ENCODE measurements around the gene HMGB1.

Gene HMGB1

GRCh38 chr13:30429721-30430694, 35.7 kb downstream of the HMGB1 start:
- no peak for DNase-seq (ENCODE audit: low read depth)

GRCh38 chr13:30429235-30429634, 36.5 kb downstream of the HMGB1 start:
- no peak for DNase-seq (ENCODE audit: low read depth)

DNA sequence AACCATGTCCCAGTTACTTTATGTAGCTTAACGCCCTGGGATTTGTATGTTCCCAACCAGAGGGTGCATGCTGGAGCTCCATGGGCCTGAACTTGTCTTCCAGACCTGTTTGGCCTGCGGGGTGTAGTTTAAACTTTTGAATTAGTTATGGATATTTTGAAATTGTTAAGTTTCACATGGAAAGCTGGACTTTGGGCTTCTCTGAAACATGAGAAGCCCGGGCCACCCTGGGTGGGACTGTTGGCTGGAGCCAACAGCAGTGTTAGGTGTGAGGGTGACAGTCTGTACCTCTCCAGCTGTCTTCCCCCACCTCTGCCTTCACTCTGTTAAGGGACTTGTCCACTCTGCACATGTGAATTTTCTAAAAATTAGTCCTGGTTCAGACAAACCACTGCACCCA, 41.8 kb downstream of the HMGB1 start:
- DNase-seq (ENCODE audit: low read depth): no peak

GRCh38 chr13:30422054-30422839, 43.5 kb downstream of the HMGB1 start, which contains the start of gene UBE2L5:
TSS of gene UBE2L5 (plus strand) at chr13:30422493. CDS start at chr13:30427991, 5,498 bp downstream.
- no peak for DNase-seq (ENCODE audit: low read depth)

DNA sequence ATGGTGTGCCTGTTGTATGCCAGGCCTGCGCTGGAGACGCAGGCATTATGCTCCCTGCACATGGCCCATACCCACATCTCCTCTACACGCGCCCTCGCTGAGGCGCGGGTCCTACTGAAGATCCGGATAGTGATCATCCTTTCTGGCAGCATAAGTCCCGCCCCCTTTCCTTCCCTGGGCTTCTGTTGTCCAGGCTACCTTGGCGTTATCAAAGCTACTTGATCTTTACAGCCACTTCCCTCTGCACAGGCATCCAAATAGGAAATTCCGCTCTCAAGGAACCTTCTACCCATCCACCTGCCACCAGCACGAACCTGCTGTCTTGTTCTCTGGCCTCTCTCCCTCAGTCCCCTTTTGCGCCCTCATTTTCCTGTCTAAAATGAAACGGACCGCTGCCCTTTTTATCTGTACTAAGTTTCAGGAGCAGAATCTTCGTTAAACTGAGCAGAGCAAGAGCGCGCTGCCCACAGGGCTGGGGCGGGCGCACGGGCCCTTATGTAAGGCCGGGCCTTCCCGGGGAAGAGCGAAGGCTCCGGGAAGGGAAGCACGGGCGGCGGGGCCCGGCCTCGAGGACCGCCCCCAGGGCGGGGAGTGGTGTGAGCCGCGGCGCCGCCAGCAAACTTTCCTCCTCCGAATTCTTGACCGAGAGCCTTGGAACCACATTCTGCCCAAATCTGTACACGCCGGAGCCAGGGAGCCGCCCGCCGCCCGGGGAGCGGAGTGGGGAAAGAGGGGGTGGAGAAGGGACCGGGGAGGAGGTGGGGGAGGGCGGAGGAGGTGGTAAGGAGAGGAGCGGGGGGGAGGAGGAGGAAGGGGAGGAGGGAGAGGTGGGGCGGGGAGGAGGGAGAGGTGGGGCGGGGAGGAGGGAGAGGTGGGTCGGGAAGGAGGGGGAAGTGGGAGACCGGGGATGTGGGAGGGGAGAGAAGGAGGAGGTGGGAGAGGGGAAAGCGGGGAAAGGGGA, 44.4 kb downstream of the HMGB1 start:
- DNase-seq (ENCODE audit: low read depth): no peak

GRCh38 chr13:30418717-30419459, 46.8 kb downstream of the HMGB1 start:
- DNase-seq (ENCODE audit: low read depth): no peak

DNA sequence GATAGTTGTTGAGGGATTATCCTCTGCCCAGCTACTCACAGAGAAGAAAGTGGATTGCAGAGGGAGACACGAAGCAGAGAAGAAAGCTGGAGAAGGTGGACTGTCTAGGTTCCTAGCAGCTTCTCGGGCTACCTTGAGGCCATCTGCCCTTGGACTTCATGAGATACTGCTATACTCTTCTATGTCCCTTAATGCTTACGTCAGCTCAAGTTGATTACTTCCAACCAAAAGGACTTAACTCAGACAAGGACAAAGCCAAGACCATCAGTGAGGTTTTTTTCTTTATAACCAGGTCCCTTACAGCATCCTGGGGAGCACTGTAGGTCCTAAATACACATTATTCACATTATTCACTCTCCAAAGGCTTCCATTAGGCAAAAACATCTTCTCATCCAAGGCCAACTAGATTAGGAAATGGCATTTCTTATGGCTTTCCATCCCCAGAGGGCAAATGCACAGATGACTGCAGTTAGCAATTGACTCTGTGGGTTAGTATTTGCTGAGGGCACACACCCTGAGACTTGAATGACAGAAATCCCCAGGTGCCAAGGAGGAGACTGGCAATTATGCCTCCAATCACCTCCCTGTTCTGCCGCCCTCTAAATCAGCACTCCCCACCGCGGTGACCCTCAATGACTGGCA, 47.5 kb downstream of the HMGB1 start:
- no peak for DNase-seq (ENCODE audit: low read depth)

- no peak for DNase-seq (ENCODE audit: low read depth)
Observed at GRCh38 chr13:30416471-30416870, 49.3 kb downstream of the HMGB1 start.

DNA sequence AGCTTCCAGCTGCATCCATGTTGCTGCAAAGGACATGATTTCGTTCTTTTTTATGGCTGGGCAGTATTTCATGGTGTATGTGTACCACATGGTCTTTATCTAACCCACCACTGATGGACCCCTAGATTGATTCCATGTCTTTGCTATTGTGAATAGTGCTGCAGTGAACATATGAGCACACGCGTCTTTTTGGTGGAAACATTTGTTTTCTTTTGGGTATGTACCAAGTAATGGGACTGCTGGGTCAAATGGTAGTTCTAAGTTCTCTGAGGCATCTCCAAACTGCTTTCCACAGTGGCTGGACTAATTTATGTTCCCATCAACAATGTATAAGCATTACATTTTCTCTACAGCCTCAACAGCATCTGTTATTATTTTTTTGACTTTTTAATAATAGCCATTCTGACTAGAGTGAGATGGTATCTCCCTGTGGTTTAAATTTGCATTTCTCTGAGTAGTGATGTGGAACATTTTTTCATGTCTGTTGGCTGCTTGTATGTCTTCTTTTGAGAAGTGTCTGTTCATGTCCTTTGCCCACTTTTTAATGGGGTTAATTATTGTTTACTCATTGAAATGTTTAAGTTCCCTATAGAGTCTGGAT, 50.2 kb downstream of the HMGB1 start:
- DNase-seq (ENCODE audit: low read depth): no peak

- no peak for DNase-seq (ENCODE audit: low read depth)
Observed at GRCh38 chr13:30413842-30414241, 51.9 kb downstream of the HMGB1 start.

DNA sequence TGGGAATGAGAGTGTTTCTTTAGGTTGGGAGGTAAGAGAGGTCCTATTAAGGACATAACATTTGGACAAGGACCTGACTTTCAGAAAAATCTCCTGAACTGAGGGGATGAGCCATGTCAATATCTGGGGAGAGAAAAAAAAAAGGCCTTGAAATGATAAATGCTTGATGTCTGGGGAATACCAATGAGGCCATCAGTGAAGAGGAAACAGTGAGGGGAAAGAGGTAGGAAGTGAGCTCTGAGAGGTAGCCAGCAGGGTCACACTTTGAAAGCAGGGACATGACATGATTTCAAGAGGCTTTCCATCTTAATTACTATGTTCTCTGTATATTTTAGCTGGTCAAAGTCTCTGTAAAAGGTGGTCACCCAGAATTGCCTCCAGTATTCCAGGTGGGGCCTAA, 53.4 kb downstream of the HMGB1 start:
- no peak for DNase-seq (ENCODE audit: low read depth)

DNA sequence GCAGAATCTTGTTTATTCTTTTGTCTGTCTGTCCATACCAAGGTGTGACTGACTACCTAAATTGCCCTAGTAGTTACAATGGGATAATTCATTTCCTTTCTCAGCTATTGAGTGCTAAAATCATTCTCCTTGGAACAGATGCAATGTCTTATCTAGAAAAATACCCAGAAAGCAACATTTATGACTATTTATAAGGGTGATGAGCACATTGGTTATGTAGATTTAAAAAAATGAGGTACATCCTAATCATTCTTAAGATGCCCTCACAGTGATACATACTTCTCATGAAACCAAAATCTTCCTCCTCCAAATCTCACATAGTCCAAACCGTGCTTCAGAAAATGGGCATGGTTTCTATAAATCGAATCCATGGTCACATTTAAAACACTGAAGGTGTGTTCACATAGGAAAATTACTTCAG, 55.0 kb downstream of the HMGB1 start:
- DNase-seq (ENCODE audit: low read depth): no peak

- DNase-seq (ENCODE audit: low read depth): no peak
Observed at GRCh38 chr13:30409886-30410704, 55.6 kb downstream of the HMGB1 start.

DNA sequence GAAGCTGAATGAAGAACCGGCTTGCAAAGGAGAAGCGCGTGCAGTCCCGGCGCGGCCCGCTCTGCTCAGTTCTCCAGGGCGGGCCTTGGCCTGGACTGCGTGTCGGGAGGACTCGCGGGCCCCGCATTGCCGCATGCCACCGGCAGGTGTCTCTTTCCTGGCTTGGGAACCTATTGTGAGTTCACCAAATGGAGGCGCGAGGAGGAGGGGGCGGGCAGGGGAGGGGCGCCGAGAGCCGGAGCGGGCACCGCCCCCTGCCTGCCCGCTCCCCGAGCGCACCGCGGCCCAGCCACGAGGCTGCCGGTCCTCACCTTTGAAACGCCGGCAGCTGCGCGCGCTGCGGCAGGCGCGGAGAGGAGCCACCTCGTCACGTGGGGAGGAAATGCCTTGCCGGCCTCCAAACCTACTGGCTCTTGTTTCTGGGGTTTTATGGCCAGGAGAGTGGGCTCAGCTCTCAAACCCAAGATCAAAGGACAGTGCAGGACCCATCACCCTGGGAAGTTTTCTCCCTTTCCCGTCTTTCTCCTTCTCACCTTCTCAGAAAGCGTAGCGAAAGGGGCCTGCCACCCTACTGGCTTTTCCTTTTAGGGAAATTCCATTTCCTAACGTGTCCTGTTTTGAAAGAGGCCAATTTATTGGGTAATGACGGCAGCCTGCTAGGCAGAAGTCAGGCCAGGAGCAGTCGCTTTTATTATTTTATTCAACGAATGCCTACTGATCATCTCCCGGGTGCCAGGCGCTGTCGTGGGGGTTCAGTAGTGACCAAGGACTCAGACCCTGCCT, 57.2 kb downstream of the HMGB1 start:
- DNase-seq (ENCODE audit: low read depth): no peak

DNA sequence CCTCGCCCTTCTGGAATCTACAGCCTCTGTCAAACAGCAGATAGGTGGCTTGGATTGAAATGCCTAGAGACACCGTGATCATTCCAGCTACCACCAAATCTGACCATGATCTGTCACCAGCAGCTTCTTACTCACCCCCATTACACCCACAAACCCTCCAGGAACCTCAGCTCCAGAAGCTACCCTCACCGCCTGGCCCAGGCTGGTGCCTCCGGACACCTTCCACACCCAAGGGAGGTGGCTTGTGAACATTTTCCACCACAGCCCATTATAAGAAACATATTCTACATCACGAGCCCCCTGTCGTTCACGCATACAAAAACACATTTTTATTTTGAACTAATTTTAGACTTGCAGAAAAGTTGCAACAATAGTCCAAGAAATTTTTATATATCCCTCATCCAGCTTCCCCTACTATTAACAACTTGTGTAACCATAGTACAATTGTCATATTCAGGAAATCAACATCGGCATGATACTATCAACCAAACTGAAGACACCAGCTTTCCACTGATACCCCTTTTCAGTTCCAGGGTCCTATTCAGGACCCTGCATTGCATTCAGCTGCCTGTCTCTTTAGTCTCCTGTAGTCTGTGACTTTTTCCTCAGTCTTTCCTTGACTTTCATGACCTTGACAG, 58.8 kb downstream of the HMGB1 start:
- DNase-seq (ENCODE audit: low read depth): no peak

Data from HS-27A (cell line).